ENCODE results near the gene CLUH.

Gene CLUH

DNA sequence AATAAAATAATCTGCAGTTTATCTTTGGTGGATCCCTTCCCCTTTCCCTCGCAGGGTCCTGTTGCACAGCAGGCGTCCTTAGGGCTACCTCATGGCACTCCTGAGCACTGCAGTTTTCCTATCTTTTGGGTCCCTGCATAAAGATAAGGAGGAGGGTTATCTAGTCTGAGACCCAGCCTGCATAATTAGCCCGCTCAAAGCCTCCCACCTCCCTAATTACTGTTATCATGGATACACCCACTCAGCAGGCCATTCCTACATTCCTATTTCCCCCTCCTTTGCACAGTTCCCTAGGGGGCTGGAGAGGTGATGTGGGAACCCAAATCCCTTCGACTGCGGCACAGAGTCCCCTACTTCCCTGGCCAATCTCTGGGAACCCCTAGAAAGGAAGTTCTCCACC lies 5.1 kb upstream of the CLUH start:
- DNase-seq: no peak

DNA sequence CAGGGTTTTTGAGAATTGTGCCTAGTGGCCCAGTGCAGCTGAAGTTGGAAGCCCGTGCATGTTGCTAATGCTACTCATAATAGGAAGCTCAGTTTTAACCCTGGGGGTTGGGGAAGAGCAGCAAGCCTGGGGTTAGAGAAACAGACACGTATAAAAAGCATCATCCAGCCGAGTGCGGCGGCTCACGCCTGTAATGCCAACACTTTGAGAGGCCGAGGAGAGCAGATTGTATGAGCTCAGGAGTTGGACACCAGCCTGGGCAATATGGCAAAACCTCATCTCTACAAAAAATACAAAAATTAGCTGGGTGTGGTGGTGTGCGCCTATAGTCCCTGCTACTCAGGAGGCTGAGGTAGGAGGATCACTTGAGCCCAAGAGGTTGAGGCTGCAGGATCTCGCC lies 2.3 kb upstream of the CLUH start:
- DNase-seq: no peak

DNA sequence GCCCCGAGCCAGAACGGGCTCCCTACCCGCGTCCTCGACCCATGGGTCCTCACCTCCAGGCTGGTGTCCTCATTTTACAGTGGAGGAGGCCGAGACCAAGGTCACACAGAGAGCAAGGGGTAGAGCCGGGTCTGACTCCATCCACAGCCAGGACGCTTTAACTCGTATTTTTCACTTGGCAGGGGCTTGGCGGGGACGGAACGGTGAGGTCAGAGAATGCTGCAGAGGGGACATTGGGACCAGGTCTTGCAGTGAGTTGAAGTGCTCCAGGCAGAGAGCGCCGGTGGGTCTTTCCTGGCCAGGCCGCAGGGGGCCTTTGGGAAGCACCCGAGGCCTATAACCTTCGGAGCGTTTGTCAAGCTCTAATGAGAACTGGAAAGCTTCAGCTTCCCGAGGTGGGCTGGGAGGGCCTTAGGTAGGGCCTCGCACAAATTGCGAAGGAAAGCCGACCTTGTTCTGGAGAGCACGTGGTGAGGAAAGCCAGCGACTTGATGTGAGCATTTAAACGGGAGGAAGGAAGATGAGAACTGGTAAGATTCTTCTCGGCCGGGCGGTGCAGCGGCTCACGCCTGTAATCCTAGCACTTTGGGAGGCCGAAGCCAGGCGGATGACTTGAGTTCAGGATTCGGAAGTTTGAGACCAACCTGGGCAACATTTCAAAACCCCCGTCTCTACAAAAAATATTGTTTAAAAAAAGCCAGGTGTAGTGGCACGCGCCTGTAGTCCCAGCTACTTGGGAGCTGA lies 908 bp upstream of the CLUH start:
- peak; percentile 58 for DNase-seq

DNA sequence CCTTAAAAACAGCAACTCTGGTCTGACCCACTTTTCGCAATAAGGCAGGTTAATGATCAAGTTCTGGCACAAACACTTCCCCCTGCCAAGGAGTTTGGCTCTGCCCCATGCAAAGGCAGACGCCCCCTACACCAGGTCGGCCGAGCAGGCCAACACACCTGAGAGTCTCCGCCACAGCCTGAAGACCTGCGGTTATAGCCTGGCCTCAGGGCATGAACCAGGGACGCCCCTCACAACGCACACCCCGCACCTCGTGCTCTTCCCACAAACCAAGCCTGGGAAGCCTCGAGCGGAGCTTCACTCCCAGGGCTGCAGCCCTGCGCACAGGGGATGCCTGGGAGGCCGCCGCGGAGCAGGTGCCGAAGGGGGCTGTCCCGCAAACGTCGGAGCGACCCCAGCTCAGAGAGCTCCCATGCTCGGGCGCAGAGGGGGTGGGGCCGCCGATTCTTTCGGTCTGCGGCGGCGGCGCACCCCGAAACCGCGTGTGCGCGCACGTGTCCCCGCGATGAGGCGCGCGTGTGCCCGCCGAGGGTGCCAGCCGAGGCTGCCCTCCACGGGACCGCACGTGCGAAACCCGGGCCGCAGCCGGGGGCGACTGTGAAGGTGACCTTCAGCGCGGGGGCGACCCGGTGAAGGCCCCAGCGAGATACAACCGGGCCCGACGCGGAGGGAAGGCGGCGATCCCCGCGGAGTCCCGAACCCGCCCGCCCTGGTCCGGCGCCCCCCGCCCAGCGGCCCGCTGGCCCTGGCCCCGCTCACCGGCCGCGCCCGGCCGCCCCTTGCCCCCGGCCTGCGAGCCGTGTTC lies 559 bp downstream of the CLUH start:
- peak; percentile 53 for DNase-seq

DNA sequence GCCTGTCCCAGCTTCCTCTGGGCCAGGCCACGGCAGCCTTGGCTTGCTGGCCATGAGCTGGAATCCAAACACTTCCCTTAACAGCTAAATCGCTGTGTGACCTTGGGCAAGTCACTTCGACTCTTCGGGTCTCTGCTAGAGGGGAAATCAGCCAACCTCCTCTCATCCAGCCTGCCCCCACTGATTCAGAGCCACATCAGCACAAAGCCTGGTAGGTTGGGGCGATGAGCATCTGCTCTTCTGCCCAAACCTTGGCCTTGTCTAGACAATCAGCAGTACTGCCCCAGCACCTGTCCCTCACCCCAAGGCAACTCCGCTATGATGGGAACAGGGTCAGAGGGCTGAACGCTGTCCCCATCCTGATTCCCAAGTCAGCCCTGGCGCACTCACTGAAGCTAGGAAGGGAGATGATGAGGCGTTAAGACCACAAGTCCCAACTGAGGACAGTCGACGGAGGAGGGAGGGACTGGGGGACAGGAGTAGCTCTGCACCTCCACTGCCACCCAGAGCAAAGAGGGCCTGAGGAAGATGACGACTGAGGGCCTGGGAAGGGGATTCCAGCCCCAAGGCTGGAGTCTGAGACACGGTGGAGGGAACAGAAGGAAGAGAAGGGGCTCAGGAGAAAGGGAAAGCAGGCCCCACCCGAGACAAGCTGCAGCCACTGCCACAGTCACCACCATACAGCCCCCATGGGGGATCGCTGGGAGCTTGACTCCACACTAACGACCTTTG lies 1.3 kb downstream of the CLUH start:
- no peak for DNase-seq

DNA sequence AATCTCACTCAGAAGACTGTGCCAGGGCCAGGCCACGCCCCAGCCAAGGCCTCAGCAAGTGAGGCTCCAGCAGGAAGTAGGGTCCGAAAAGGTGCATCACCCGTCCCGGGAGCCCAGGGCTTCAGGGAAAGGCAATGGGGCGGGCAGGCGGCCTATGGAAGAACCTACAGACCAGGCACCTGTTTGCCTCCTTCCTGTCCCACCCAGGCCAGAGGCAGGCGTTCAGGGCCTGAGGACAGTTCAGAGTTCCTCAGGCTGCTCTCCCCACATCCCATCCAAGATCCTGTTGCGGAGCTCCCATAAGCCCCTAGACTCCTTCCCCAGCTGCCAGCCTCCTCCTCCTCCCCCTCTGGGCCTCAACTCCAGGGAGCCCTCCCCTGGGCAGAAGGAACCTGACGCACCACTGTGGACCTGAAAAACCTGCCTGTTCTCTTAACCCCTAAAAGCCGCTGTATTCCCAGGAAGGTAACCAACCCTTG lies 2.3 kb downstream of the CLUH start:
- DNase-seq: peak; percentile 25

DNA sequence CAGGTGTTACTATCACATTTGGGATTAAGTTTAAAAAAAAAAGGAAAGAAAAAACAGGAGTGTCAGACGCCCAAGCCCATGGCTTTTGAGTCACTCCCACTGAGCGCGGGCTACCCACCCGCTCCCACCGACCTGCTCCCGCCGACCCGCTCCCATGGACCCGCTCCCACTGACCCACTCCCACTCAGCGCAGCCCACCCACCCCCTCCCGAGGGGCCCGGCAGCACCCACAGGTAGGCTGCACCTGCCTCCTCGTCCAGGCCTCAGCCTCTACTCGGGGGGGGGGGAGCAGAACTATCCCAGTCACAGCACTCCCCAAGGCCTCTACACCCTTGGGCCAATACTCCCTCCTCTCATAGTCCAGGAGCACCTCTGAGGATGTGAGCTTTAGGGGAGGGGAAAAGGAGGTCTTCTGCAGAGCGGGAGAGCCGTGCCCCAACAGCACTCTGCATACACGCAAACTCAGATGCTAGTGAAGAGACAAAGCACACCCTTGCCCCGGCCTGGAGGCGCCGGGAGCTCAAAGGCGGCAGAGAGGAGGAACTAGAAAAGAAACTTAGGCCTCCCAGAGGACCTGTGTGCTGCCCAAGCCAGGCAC lies 2.9 kb downstream of the CLUH start:
- no peak for DNase-seq

DNA sequence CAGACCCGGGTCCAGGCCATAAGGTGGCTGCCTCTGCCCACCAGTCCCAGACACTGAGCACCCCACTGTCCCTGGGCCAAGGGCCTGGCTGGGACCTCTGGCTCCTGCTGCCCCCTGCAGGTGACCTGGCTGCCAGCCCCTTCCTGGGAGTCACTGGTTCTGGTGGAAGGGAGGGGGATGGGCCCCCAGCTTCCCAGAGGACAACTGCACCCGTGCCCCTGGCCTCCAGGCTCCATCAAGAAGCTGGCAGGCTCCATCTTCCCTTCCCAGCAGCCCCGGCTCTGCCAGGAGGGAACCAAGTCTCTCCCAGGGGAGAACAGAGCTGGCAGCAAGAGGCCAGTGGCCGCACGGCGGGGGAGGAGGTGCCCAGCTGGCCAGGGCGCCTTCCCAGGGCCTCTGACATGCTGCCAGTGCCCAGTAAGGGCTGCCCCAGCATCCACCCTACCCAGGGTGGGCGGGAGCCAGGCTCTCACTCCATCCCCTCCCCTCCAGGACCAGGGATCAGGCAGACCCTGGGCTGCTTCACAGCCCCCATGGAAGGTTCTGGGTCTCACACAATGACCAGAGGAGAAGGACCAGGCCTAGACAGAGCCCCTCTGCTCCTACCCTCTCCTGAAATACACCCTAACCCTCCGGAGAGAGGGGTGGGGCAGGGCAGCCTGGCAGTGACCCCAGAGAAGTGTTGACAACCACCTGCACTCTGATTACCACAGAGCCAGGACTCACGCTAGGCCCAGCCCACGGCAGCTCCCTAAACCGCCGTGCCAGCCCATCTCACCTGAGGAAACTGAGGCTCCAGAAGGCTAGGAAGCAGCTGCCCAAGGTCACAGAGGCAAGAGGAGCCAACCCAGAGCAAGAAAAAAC lies 3.6 kb downstream of the CLUH start:
- peak; percentile 52 for DNase-seq

DNA sequence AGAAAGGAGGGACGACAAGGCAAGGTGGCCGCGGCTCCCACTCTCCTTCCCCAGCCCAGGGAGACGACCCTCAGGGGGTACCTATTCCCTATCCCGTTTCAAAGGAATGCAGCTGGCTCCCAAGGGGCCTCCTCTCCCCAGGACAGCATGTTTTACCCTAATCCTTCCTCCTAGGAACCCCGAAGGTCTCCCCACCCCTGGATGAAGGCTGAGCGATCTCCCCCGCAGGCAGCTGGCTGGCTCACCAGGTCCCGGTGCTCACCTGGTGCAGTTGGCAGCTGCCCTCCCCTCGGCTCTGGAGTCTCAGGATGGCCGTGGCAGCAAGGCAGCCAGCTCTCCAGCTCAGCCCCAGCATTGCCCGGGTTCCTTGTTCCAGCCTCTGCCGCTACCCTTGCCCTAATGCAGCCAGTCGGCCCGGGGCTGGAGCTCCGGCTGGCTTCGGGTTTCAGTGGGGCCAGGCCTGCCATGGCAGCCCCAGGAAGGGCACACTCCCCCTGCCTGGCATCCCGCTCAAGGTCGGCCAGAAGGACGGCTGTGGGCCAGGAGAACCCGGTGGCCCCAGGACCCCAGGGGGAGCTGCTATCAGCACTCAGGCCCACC lies 4.6 kb downstream of the CLUH start:
- DNase-seq: no peak

DNA sequence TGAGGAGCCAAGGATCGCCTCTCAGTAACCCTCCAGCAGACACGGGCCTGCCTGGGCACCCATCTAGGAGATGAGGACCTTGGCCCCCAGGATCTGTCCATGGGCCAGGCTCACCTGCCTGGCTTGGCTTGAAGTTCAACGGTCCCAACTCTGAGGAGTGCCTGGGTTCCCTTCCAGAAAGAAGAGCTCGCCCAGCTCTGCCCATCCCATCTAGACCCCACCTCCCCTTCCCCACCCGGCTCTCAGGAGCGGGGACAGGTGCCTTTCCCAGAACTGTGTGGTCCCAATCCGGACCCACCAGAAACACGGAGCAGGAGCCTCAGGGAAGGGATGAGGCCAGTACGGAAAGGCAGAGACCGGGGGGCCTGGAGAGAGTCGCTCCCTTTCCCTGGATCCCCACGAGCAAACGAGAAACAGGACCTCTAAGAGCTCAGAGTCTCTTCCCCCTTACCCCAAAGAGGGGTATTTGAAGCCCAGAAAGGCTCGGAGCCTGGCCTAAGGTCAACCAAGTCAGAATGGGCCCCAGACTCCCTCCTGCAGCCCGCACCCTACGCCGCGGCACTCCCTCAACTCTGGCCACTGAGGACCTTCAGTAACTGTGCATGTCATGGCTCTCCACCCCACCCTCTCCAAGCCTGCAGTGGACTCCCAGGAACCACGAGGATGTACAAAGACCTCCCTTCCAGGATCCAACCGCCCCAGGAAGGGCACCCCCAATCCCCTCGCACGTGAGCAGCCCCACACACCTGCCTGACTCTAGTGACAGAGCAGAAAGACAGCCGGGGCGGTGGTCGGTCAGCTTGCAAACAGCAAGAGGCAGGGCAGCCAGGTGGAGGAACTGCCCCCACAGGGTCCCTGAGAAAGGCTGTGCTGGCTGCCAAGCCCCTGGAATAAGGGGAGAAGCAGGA lies 5.4 kb downstream of the CLUH start:
- DNase-seq: no peak

DNA sequence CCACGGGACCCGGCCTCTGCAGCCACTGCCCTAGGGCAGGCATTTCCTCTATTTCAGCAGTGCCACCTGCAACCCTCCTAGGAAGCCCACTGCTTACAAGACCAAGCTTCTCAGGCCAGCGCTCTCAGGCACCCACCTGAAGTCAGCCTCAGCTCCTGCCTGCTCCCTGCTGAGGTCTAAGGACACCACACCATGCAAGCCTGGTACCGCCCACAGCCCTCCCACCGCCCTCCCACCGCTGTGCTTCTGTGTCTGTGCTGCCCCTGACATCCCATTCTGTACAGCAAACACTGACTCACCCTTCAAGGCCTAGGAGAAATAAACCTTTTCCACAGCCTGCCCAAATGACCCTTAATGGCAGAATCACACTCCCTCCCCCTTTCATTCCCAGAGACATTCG lies 6.3 kb downstream of the CLUH start:
- DNase-seq: no peak

DNA sequence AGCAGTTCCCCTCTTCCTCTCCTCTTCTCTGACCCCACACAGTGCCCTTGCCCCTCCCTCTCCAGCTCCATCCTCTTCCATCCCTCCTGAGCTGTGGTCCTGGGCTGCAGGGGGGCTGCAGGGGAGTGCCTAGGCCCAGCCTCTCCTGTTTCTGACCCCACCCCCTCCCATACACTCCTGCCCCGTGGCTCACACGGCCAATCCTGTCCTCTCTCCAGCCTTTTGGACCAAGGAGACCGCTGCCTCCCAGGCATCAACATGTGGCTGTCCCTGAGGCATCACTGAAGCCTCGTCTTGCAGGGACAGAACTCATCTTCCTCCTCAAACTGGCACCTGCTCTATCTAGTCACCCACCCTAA lies 6.7 kb downstream of the CLUH start:
- DNase-seq: no peak

DNA sequence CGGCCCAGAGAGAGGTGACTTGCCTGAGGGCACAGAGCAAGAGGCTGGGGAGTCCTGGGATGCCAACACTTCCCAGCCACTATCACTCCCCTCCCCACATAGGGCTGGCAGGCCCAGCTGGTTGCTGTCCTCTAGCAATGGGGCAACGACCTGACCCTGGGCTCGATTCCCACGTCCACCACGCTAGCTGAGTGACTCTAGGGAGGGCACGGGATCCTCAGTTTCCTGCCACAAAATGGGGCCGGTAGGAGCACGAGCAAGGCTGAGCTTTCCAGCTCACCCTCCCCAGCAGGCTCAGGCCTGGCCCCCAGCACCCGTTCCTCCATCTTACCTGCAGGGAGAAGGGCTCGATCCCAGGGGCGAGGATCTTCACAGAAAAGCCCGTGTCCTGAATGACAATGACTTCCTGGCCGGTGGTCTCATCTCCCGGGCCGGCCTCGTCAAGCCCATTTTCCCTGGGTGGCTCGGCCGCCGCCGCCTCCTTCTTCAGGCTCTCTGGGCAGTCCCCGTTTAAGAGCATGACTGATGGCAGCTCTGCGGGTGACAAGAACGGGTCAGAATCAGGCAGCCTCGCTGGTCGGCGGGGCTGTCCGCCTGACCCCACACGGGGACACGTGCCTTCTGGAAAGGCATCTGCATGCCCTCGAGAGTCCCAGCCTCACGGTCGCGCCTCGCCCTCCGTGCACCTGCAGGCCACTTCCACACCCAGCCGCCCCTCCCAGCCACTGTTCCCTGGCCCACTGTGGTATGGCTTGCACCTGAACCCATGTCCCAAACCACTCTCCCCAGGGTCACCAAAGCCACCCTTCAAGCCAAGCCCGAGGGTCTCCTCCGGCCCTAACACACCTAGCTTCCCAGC lies 7.3 kb downstream of the CLUH start:
- no peak for DNase-seq

DNA sequence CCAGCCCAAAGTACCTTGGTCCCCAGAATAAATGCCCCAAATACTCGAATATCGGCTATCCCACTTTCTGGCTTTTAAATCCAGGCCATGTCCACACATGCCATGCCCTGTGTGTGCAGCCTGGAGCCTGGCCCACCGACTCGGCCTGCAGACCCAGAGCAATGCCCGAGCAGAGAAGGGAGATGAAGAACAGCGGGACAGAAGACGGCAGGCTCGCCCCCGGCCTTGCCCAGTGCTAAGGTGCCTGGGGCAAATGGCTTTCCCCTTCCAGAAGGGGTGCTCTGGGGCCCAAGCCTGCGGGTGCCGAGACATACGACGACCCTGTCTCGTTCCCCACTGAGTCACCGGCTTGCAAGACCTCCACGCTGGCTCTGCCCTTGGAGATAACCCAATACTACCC lies 8.0 kb downstream of the CLUH start:
- DNase-seq: no peak

DNA sequence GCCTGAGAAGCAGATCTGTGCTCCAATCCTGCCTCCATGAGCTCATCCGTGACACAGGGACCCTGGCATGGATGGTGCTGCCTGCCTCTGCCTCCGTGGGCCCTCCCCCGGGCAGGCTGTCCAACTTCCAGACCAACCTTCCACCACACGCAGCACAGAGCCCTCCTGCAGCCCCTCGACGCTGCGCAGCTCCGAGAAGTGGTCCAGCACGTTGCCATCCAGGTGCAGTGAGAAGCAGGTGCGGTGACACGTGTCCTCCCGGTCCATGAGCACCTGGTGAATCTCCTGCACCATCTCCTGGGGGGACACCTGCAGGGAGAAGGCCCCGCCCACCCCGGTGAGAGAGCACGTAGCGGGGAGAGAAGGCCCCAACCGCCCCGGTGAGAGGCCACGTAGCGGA lies 8.4 kb downstream of the CLUH start:
- DNase-seq: no peak

DNA sequence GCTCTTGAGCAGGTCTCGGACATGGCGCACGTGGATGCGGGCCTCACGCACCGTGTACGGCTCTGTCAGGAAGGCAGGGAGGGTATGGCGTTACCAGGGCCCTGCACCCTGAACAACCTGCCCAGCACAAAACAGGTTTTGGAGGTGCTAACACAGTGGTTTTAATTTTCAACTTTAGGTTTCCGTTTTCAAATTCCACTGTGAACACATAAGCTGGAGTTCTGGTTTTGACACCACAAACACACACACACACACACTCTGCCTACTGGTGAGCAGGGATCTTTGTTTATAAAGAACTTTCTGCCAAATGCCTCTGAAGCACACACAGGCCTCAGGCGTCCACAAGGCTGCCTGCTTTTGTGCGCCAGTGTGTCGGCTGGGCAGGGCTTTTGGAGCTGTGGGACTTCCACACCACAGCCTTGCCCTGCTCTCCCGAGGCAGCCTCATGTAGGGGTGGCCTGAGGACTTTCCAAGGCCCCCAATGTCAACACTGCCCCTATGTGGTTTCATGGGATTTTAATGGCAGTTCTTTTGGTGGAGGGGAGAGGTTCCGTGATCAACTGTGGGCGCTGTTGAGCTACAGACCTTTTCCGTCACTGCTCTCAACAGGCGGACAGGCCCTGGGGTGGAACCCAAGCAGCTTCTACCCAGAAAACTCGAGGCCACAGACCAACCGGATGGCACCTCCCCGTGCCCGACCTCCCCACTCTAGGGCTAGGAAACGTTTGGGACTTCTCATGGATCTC lies 9.4 kb downstream of the CLUH start:
- DNase-seq: no peak

DNA sequence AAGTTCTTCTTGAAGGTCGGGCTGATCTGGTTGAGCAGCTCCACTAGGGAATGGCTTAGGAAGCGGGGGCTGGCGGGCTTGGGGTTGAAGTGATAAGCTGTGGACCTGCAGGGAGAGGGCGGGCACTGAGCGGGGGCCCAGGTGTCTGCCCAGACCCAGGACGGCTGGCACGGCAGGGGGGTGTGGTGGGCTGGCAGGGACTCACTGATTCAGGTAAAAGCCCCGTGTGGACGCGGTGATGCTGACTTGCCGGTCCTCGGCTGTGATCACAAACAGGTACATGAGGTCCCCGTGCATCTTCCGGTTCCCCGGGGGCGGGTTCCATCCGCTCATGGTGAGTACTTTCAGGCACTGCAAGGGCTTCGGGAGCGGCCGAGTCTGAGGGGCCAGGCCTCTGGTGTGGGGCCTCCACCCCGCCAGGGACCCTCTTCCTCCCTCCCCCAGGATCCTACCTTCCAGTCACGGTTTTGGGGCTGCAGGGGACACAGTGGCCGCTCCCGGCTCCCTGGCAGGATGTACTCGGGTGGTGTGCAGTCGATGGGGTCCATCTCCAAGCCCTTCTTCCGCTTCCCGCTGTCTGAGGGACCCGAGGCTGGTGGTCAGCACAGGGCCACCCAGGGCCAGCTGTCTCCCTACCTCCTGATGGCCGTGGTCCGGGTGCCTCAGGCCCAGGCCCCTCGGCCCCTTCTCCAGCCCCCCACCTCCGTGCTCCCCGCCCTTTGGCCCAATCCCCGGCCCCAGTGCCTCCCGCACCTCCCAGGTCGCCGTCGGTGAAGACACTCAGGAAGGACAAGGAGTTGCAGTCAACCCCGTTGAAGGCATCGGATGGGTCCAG lies 10.2 kb downstream of the CLUH start:
- no peak for DNase-seq

DNA sequence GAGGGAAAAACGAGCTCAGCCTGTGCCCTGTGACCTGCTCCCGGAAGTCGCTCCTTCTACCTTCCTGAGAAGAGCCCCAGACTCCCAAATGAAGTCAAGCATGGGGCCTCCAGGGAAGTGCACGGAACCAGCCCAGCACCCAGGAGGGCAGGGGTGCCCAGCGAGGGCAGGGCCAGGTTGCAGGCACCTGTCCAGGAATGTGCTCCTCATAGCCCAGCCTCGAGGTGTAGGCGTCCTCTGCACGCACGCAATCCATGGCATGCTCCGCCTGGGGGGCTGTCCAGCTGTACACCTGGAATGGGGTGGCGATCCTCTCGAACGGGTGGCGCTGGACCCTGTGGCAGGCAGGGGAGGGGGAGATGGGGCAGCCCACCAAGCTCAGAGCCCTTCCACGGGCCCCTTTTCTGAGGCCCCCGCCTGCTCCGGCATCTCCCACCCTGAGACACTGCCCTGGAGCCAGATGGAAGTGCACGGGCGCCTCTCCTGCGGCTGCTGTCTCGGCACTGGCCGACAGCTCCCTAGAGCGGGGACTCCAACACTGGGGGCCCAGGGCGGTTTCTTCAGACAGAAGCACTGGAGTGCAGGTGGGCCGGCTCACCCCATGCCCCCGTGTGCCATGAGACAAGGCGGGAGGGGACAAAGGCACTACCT lies 10.9 kb downstream of the CLUH start:
- no peak for DNase-seq

Data from DMS53 (cell line).